GM19025 (cell line): ENCODE data around the gene MT2A.
"Not testable (repeated sequence)": the region's sequence is repeated elsewhere in the genome, so short reads cannot be mapped to it uniquely, and the experiment has no call there.

Experiments used
- ATAC-seq: cut with Tn5 transposase; IDR thresholded peaks from one replicate; pipeline ENCODE4 v1.9.1; 2021; ENCODE audit warnings: mild to moderate bottlenecking, low read depth, moderate library complexity; ENCODE audit not compliant: unreplicated experiment

The MT2A gene

GRCh38 chr16:56608043-56608875, at the start of gene MT2A:
Gene MT2A, plus strand, starts transcription at chr16:56608584. Its CDS starts 72 bp downstream, at chr16:56608656.
- peak; percentile 93 for ATAC-seq

DNA sequence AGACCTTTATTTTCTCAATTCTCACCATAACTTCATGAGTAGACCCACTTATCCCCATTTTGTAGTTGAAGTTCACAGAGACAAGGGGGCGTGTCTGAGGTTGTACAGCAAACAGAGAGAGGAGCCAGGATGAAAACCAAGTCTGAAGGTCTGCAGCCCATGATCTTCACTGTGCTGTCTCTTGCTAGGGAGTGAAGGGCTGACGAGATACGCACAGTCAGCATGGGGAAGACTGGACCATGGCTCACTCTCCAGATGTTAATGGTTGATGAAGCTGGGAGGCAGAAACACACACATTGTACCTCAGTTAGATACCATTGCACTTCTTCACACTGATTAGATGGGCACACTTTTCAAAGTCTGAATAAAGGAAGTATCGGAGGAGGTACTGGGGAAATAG, 49.3 kb upstream of the MT2A start:
- ATAC-seq, result no peak

- no peak for ATAC-seq
These were observed 47.9 kb upstream of the MT2A start for GRCh38 chr16:56560447-56560846.

GRCh38 chr16:56561126-56561525, 47.3 kb upstream of the MT2A start:
- no peak for ATAC-seq

DNA sequence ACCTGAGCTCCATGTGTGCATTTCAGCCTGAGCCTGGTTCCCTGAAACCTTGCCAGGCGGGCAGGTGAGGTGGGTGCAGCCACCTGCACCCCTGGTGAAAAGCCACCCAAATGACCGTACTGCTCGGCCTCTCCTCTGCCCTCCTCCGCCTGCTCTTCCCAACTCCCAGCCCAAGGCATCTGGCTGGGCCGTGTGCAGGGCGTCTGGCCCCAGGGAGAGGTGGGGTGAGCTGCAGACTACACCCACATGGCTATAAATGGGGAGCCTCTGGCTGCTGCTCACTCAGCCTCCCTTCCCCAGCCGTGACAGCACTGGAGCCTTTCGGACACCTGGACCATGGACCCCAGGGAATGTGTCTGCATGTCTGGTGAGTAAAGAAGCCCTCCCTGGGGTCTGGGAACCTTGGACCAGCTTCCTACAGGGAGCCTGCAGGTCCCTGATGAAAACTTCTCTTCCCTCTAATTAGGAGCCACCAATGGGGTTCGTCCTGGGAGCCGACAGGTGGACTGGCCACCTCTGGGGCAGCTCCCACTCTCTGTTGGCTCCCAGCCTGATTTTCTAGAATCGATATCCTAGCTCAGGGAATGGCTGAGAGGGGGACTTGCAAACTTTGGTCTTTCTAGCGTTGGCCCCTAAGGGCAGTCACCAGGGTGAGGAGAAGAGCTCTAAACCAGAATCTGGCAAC, 43.4 kb upstream of the MT2A start, which contains the start of gene MT4:
Gene MT4 (plus strand): TSS at position 281 of the 685 bp plus-strand sequence. CDS start 56 bp downstream, at position 337.
- no peak for ATAC-seq

- no peak for ATAC-seq
These were observed 38.4 kb upstream of the MT2A start for GRCh38 chr16:56569971-56570370.

DNA sequence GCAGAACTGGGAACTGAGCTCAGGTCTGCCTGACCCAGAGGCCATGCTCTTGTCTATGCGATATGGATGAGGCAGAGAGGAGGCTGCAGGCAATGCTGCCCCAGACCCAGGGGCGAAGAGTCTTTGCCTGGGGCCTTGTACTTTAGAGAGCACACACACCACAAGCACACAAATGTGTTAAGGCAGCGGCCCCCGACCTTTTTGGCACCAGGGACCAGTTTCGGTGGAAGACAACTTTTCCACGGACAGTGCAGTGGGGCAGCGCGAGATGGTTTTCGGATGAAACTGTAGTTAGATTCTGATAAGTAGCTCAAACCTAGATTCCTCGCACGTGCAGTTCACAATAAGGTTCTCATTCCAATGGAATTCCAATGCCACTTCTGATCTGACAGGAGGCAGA, 36.9 kb upstream of the MT2A start:
- ATAC-seq, result no peak

DNA sequence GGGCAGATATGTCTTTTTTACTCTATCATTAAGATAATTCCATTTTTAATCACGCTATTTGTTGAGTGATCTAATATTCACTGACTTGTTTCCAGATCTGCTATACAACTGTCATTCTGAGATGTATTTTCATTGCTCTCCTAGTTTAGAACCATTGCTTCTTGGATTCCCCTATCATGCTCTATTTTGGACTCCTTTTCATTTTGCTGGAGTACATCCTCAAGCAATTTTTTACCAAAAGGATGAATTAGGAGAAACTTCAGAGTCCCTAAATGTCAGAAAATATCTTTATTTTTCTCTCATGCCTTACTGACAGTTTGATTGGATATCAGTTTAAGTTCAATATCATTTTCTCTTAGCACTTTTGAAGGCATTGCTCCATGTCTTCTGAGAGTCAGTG, 33.8 kb upstream of the MT2A start:
- no peak for ATAC-seq

GRCh38 chr16:56576585-56577299, 31.6 kb upstream of the MT2A start:
- ATAC-seq, result no peak

DNA sequence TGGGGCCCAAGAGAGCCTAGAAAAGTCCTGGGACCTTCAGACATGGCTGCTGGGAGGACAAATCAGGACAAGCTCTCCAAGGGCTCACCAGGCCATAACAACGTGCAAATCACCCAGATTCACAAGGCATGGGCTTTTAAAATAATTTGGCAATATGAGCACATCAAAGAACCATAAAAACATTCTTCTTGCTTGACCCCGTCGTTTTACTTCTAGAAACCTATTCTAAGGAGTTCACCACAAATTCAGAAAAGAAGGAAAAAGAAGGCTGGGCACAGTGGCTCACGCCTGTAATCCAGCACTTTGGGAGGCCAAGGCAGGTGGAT, 31.1 kb upstream of the MT2A start:
- no peak for ATAC-seq

DNA sequence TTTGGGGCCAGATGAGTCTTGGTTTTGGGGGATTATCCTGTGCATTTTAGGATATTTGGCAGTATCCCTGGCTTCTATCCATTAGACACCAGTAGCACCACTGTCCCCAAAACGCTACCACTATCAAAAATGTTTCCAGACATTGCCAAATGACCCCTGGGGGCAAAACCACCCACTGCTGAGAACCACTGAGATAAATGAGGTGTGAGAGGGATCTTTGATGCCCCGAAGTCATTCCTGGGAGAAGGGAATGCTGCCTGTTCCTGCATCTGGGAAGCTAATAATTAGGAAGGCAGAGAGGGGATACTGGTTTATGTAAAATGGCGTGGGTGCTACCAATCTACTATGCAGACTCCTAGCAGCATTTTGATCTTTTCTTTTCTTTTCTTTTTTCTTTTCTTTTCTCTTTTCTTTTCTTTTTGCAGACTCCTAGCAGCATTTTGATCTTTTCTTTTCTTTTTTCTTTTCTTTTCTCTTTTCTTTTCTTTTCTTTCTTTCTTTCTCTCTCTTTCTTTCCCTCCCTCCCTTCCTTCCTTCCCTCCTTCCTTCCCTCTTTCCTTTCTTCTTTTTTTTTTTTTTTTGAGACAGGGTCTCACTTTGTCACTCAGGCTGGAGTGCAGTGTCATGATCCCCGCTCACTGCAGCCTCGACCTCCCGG, 27.9 kb upstream of the MT2A start:
- ATAC-seq, result no peak

DNA sequence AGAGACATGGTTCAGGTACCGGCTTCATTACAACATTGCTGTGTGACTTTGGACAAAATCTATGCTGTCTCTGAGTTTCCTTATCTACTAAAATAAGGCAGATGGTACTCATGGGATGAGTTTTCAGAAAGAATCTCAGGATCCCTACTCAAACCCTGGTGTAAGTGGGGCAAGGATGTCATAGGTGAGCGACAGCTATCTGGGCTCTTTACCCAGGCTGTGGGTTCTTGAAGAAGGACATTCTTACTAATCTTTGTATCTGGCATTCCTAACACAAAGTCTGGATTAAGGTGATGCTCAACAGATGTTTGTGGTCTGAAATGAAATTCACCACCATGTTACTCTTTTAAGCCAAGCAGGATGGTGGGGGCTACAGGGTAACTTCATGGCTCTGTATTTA, 25.5 kb upstream of the MT2A start:
- ATAC-seq, result not testable (repeated sequence)

DNA sequence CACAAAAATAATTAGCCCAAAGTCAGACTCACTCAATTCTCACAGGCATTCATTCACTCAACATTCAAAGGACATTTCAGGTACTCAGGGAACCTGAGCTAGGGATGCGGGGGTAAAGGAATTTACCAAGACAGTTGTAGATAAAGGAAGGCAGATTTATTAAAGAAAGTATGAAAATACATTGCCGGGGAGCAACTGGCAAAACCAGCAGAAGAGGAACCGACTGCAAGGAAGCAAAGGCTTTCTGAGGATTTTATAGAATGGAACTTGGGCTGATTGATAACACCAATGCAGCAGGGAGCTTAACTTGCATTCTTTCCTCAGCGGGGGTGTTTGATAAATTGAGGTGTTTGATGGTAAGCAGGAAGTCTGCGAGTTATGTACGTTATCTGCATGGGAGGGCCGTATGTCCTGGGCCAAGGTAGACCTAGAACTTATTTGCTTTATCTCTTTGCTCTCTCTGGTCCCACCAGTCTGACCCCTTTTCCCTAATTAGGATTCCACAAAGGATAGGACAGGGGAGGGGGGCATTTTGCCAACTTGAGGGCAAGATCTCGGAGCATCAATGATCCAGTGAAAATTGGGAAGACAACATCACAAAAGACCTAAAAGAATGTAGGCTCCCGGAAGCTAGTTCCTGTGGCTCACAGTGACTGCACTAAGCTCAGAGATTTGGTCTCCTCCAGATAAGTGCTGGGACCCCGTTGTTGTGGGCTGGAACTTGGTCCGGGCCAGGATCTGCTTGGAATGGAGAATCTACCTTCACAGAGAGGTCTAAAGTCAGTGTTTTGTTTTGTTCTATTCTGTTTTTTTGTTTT, 24.8 kb upstream of the MT2A start:
- ATAC-seq, result no peak

DNA sequence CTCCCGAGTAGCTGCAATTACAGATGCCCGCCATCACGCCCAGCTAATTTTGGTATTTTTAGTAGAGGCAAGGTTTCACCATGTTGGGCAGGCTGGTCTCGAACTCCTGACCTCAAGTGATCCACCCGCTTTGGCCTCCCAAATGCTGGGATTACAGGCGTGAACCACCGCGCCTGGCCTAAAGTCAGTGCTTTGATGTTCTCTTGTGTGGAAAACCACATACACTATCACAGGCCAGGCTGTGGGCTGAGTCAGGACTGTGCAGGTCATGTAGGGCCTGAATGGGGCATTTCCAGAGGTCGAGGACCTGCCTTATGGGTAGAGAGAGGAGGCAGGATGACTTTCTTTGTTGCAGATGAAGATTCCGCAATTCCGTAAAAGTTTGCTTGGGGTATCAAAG, 24.1 kb upstream of the MT2A start:
- ATAC-seq, result no peak

GRCh38 chr16:56588781-56589140, 19.6 kb upstream of the MT2A start:
- ATAC-seq, result no peak

DNA sequence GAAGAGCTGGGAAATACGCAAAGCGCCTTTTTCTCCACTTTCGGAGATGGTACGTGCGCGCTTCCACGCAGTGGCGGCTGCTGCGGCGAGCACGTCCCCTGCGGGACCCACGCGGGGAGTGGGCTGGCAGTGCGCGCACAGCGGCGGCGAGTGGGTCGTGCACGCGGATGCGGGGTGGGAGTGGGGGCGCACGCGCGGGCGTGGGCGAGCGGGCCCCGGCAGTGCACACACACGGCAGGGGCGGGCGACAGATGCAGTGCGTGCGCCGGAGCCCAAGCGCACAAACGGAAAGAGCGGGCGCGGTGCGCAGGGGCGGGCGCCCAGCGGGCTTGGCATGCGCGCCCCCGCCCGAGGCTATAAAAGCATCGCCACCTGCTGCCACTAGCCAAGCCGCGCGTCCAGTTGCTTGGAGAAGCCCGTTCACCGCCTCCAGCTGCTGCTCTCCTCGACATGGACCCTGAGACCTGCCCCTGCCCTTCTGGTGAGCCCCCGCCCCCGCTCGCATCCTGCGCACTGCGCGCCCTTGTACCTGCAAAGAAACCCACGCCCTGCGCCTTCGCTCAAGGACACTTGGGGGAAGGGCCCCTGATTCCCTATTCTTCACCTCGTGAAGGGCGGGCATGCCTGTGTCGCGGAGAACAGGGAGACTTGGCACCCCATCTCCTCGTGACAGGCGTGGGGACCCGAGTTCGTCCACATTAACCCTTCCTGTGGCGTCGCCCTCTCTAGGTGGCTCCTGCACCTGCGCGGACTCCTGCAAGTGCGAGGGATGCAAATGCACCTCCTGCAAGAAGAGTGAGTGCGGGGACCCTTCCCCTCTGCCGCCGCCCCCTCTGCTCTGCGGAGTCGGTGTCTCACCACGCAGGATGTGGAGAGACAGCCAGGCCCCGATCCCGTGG, 19.0 kb upstream of the MT2A start, which contains the start of gene MT3:
Gene MT3 (plus strand): TSS at position 388 of the 899 bp plus-strand sequence. CDS start 63 bp downstream, at position 451.
- no peak for ATAC-seq

DNA sequence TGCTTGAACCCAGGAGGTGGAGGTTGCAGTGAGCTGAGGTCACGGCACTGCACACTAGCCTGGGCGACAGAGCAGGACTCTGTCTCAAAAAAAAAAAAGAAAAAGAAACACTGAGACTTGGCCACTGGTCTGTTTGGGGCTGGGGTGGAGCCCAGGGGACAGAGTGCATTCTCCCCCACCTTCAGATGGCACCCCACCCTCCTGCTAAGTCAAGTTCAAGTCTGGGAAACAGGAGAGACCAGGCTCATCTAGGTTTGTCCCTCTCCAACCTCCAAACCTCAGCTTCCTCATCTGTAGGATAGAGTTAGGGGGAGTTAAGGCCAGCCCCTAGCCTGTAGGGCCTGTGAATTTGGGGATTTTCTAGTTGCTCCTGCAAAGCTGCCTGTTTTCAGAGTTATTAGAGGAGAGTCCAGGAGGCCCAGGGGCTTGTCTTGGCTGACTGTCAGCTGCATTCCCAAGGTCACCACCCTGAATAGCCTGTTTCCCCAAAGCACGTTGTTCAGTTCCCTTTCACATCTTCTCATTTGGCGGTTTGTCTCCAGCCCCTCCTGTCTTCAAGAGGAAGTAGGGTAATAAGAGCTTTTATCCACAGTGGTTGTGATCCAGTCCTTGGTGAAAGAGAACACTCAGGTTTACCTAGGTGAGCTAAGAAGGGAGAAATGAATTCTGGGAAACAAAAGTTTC, 16.9 kb upstream of the MT2A start:
- ATAC-seq, result no peak

DNA sequence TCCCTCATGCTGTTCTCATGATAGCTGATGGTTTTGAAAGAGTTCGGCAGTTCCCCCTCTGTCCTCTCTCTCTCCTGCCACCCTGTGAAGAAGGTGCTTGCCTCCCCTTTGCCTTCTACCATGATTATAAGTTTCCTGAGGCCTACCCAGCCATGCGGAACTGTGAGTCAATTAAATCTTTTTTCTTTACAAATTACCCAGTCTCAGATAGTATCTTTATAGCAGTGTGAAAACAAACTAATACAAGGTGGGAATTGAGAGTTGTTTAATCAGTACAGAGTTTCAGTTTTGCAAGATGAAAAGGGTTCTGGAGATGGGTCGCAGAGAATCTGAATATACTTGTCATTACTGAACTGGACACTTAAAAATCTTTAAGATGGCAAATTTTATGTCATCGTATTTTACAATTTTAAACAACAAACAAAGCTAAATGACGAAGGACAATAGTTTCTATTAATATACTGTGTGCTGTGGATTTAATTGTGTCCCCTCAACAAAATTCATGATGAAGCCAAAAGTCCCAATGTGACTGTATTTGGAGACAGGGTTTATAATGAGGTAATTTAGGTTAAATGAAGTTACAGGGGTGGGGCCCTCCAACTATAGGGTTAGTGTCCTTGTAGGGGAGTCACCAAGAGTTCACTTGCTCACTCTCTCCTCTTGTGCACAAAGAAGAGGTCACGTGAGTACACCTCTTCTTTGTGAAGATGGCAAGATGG, 14.7 kb upstream of the MT2A start:
- ATAC-seq, result no peak
